Panc1 (cell line): ENCODE data around the gene UBAC2. TPM values are rescaled to one million over a fixed set of nuclear protein-coding genes. Genes with fewer than 3 reads are reported as not detected.
"Not testable (repeated sequence)": the region's sequence is repeated elsewhere in the genome, so short reads cannot be mapped to it uniquely, and the experiment has no call there.

ENCODE experiments used
- ATAC-seq: fragments of 200-7000 bp; cut with Tn5 transposase; 2 replicates; pipeline ENCODE4 v1.9.1; 2020; ENCODE audit warnings: mild to moderate bottlenecking, moderate library complexity
- BruUV-seq: library from RNA; stranded (reverse); fragments of 400-500 nt; replicated peaks from 2 replicates; lab custom pipeline; 2021; lab: Mats Ljungman, UMichigan
- CTCF ChIA-PET: fragments of 300-600 bp; sonication (Branson Sonifier 250); formaldehyde crosslinking; loops from one replicate; lab custom pipeline; 2022; ENCODE audit warnings: antibody characterized with exemption; lab: Charles Lee
- POLR2A ChIA-PET: fragments of 300-600 bp; sonication (Branson Sonifier 250); formaldehyde crosslinking; loops from one replicate; lab custom pipeline; 2022; ENCODE audit warnings: antibody characterized with exemption; lab: Charles Lee
- DNase-seq: peaks from one replicate; pipeline ENCODE4 v3.0.0-alpha.2; 2010; ENCODE audit warnings: low read depth, low spot score
- H3K27ac ChIP-seq: 2 replicates; pipeline ENCODE4 v1.5.1; 2011; ENCODE audit warnings: mild to moderate bottlenecking, low read length, inconsistent platforms
- H3K27me3 ChIP-seq: fragments of 200-500 bp; sonication (Bioruptor generic); 2 replicates; pipeline ENCODE4 v1.6.0; 2014; ENCODE audit warnings: low read length, inconsistent platforms; ENCODE audit not compliant: control insufficient read depth, insufficient read depth
- H3K36me3 ChIP-seq: fragments of 200-500 bp; sonication (Bioruptor generic); 2 replicates; pipeline ENCODE4 v1.5.1; 2014; ENCODE audit warnings: inconsistent platforms, mild to moderate bottlenecking, low read length, moderate library complexity; ENCODE audit not compliant: control insufficient read depth, insufficient read depth
- H3K4me1 ChIP-seq: 2 replicates; pipeline ENCODE4 v1.5.1; 2011; ENCODE audit warnings: inconsistent platforms, mild to moderate bottlenecking, low read length, moderate library complexity; ENCODE audit not compliant: control insufficient read depth, insufficient read depth
- H3K4me3 ChIP-seq, 2 experiments: 2 replicates each; pipeline ENCODE4 v1.5.1; 2011 to 2012; ENCODE audit warnings: low read depth in 2 of 2, low read length in 2 of 2, mild to moderate bottlenecking in 2 of 2, inconsistent platforms in 1 of 2, moderate library complexity in 1 of 2
- H3K9me3 ChIP-seq: fragments of 200-500 bp; sonication (Bioruptor generic); 2 replicates; pipeline ENCODE4 v1.5.1; 2014; ENCODE audit warnings: low read depth, mild to moderate bottlenecking, inconsistent platforms, low read length, moderate library complexity; ENCODE audit not compliant: control insufficient read depth, insufficient read depth
- POLR2AphosphoS5 ChIP-seq: IDR thresholded peaks from 2 replicates; pipeline ENCODE4 v1.6.1; 2012; ENCODE audit warnings: mild to moderate bottlenecking, low read depth, low read length, moderate library complexity
- SIN3A ChIP-seq: IDR thresholded peaks from 2 replicates; pipeline ENCODE4 v1.6.1; 2012; ENCODE audit warnings: low read depth, mild to moderate bottlenecking, low read length, moderate library complexity, borderline replicate concordance; ENCODE audit not compliant: insufficient read depth
- TCF7L2 ChIP-seq: IDR thresholded peaks from 2 replicates; pipeline ENCODE4 v1.6.1; 2011; ENCODE audit warnings: mild to moderate bottlenecking, low read depth, low read length, inconsistent platforms
- in situ Hi-C: cut with HindIII; loops from 2 replicates; pipeline ENCODE4 v1.10.0; 2016; ENCODE audit warnings: low sequenced_read_pairs, low pct_unique_long_range_greater_than_20kb
- intact Hi-C: fragments of 100-400 bp; cut with micrococcal nuclease; formaldehyde crosslinking; loops from one replicate; pipeline ENCODE4 v1.10.0; 2022; ENCODE audit not compliant: unreplicated experiment
- total RNA-seq: library from RNA; stranded (reverse); gene quantifications from one replicate; pipeline ENCODE4 v1.2.1, GENCODE V29; 2021; ENCODE audit not compliant: unreplicated experiment
- TF ChIP-seq, protein P1 (sequence below): fragments of 450-650 bp; IDR thresholded peaks from 2 replicates; pipeline ENCODE4 v1.5.1; 2017; ENCODE audit warnings: mild to moderate bottlenecking
- TF ChIP-seq, protein P2 (sequence below), 2 experiments: IDR thresholded peaks; 2 replicates each; pipeline ENCODE4 v1.6.1; 2011 to 2012; ENCODE audit warnings: low read depth in 2 of 2, control low read depth in 1 of 2, low read length in 1 of 2, mild to moderate bottlenecking in 1 of 2, moderate library complexity in 1 of 2; ENCODE audit not compliant: insufficient read depth in 1 of 2

The UBAC2 gene
- total RNA-seq, 1 experiment from 2014 or later, result 40.8 TPM

DNA sequence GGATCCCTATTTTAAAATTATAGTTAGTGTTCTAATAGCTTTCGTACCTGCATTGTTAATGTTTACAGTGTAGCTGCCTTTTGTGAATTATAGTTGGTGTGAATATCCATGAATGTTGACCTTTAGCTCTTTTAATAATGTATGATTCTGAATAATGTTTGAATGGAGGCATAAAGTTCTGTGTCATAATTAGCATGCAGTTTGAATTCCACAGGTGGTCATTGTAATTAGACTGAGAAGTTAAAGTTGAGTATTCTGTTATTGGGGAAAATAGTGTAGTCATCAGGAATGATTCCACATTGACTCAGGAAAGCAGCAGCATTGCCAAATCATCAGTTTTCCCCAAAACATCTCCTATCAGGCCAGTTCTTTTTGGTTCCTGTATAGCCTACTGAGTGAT lies 45.4 kb downstream of the UBAC2 start:
- TSS peak; percentile 38 for BruUV-seq
- no peak overlapping the region for H3K27ac ChIP-seq
- intact Hi-C loops, result no loop called here
- DNase-seq (no peak), ATAC-seq (no peak)
- no peaks in the 10 kb centered on the region for H3K9me3 ChIP-seq
- in situ Hi-C loops, result no loop called here
- no peak for TF ChIP-seq POLR2AphosphoS5
- TF ChIP-seq, protein P1, sequence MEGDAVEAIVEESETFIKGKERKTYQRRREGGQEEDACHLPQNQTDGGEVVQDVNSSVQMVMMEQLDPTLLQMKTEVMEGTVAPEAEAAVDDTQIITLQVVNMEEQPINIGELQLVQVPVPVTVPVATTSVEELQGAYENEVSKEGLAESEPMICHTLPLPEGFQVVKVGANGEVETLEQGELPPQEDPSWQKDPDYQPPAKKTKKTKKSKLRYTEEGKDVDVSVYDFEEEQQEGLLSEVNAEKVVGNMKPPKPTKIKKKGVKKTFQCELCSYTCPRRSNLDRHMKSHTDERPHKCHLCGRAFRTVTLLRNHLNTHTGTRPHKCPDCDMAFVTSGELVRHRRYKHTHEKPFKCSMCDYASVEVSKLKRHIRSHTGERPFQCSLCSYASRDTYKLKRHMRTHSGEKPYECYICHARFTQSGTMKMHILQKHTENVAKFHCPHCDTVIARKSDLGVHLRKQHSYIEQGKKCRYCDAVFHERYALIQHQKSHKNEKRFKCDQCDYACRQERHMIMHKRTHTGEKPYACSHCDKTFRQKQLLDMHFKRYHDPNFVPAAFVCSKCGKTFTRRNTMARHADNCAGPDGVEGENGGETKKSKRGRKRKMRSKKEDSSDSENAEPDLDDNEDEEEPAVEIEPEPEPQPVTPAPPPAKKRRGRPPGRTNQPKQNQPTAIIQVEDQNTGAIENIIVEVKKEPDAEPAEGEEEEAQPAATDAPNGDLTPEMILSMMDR, result no peak
- TF ChIP-seq, protein P2, sequence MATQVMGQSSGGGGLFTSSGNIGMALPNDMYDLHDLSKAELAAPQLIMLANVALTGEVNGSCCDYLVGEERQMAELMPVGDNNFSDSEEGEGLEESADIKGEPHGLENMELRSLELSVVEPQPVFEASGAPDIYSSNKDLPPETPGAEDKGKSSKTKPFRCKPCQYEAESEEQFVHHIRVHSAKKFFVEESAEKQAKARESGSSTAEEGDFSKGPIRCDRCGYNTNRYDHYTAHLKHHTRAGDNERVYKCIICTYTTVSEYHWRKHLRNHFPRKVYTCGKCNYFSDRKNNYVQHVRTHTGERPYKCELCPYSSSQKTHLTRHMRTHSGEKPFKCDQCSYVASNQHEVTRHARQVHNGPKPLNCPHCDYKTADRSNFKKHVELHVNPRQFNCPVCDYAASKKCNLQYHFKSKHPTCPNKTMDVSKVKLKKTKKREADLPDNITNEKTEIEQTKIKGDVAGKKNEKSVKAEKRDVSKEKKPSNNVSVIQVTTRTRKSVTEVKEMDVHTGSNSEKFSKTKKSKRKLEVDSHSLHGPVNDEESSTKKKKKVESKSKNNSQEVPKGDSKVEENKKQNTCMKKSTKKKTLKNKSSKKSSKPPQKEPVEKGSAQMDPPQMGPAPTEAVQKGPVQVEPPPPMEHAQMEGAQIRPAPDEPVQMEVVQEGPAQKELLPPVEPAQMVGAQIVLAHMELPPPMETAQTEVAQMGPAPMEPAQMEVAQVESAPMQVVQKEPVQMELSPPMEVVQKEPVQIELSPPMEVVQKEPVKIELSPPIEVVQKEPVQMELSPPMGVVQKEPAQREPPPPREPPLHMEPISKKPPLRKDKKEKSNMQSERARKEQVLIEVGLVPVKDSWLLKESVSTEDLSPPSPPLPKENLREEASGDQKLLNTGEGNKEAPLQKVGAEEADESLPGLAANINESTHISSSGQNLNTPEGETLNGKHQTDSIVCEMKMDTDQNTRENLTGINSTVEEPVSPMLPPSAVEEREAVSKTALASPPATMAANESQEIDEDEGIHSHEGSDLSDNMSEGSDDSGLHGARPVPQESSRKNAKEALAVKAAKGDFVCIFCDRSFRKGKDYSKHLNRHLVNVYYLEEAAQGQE (IDR thresholded peaks at IDR 0.05; ENCODE audit: insufficient read depth in 1 of 2, low read depth in 2 of 2, low read length in 1 of 2), result no peak
- no peak for TF ChIP-seq SIN3A
- TF ChIP-seq TCF7L2, result no peak
- H3K4me1 ChIP-seq, result no peaks in the 10 kb centered on the region
- no peak overlapping the region for H3K4me3 ChIP-seq
- ChIA-PET POLR2A (no interaction called here), CTCF (no interaction called here)
- peaks cover 9% of the 10 kb centered on the region; the same call in 1 of the 2 replicates for H3K36me3 ChIP-seq
- no peaks in the 10 kb centered on the region for H3K27me3 ChIP-seq

DNA sequence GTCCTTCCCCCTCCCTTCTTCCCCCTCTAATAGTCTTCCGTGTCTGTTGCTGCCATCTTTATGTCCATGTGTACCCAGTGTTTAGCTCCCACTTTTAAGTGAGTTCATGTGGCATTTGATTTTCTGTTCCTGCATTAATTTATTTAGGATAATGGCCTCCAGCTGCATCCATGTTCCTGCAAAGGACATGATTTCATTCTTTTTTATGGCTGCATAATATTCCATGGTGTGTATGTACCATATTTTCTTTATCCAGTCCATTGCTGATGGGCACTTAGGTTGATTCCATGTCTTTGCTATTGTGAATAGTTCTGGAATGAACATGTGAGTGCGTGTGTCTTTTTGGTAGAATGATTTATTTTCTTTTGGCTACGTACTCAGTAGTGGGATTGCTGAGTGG lies 48.5 kb downstream of the UBAC2 start:
- H3K36me3 ChIP-seq, in situ Hi-C loops, H3K27ac ChIP-seq, H3K9me3 ChIP-seq, H3K4me1 ChIP-seq, intact Hi-C loops, H3K4me3 ChIP-seq, DNase-seq, H3K27me3 ChIP-seq, ATAC-seq, BruUV-seq, POLR2A ChIA-PET, CTCF ChIA-PET: not testable (repeated sequence)

- intact Hi-C loops, H3K36me3 ChIP-seq, H3K27ac ChIP-seq, H3K4me1 ChIP-seq, H3K9me3 ChIP-seq, DNase-seq, ATAC-seq, BruUV-seq, H3K4me3 ChIP-seq, H3K27me3 ChIP-seq, in situ Hi-C loops, CTCF ChIA-PET: not testable (repeated sequence)
- POLR2A ChIA-PET, result interaction anchor here (0.6 kb wide), 1 partner anchor 64 kb away, joined by 3 read pairs; no protein-coding TSS in a partner anchor
These were observed 49.0 kb downstream of the UBAC2 start for GRCh38 chr13:99249606-99250005.
